Measurements from ENCODE around the gene SEC23B.
"Not testable (repeated sequence)": the region's sequence is repeated elsewhere in the genome, so short reads cannot be mapped to it uniquely, and the experiment has no call there.

DNA sequence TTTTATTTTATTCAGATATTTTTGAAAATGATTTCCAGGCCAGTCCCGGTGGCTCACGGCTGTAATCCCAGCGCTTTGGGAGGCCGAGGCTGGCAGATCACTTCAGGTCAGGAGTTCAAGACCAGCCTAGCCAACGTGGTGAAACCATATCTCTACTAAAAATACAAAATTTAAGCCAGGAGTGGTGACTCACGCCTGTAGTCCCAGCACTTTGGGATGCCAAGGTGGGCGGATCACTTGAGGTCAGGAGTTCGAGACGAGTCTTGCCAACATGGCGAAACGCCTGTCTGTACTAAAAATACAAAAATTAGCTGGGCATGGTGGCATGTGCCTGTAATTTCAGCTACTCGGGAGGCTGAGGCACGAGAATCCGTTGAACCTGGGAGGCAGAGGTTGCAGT lies 19.0 kb downstream of the SEC23B start:
- not testable (repeated sequence) for TF ChIP-seq CTCF (IDR thresholded peaks at IDR 0.05); EZH2phosphoT487 (IDR thresholded peaks at IDR 0.05; ENCODE audit: borderline replicate concordance, low read depth); FOSL2 (IDR thresholded peaks at IDR 0.05; ENCODE audit: borderline replicate concordance, low read depth); POLR2AphosphoS5 (IDR thresholded peaks at IDR 0.05; ENCODE audit: low read depth, low read length); CHD2 (IDR thresholded peaks at IDR 0.05; ENCODE audit: low read length, partially characterized antibody); JUND (IDR thresholded peaks at IDR 0.05); USF2 (IDR thresholded peaks at IDR 0.05; ENCODE audit: borderline replicate concordance, low read depth, low read length); RAD21 (IDR thresholded peaks at IDR 0.05; ENCODE audit: low read length); YY1 (IDR thresholded peaks at IDR 0.05; ENCODE audit: low read depth)
- TF ChIP-seq, protein P1, sequence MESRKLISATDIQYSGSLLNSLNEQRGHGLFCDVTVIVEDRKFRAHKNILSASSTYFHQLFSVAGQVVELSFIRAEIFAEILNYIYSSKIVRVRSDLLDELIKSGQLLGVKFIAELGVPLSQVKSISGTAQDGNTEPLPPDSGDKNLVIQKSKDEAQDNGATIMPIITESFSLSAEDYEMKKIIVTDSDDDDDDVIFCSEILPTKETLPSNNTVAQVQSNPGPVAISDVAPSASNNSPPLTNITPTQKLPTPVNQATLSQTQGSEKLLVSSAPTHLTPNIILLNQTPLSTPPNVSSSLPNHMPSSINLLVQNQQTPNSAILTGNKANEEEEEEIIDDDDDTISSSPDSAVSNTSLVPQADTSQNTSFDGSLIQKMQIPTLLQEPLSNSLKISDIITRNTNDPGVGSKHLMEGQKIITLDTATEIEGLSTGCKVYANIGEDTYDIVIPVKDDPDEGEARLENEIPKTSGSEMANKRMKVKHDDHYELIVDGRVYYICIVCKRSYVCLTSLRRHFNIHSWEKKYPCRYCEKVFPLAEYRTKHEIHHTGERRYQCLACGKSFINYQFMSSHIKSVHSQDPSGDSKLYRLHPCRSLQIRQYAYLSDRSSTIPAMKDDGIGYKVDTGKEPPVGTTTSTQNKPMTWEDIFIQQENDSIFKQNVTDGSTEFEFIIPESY (IDR thresholded peaks at IDR 0.05; ENCODE audit: borderline replicate concordance, low read depth): not testable (repeated sequence)
- TF ChIP-seq, protein P2, sequence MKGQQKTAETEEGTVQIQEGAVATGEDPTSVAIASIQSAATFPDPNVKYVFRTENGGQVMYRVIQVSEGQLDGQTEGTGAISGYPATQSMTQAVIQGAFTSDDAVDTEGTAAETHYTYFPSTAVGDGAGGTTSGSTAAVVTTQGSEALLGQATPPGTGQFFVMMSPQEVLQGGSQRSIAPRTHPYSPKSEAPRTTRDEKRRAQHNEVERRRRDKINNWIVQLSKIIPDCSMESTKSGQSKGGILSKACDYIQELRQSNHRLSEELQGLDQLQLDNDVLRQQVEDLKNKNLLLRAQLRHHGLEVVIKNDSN (IDR thresholded peaks at IDR 0.05; ENCODE audit: borderline replicate concordance, low read depth): not testable (repeated sequence)

Data from SK-N-SH (cell line).